ENCODE results near the gene SPOUT1.

GRCh38 chr9:128845186-128845931, 15.8 kb upstream of the SPOUT1 start:
- TF ChIP-seq CTCF (optimal IDR thresholded peaks at IDR 0.05 in 1 of 3, IDR thresholded peaks at IDR 0.05 in 1 of 3, conservative IDR thresholded peaks at IDR 0.05 in 1 of 3; ENCODE audit: extremely low read depth in 1 of 3, insufficient read depth in 2 of 3, low read length in 3 of 3) (peak; percentile 70 to 82 (median 70)), EZH2 (IDR thresholded peaks at IDR 0.05; ENCODE audit: low read length) (no peak)

Data from keratinocyte (primary cell).